ENCODE data around the gene CISH. TPM values are rescaled to one million over a fixed set of nuclear protein-coding genes. Genes with fewer than 3 reads are reported as not detected.

CISH gene
- total RNA-seq, 1 donor from 2014 or later: 6.1 TPM

DNA sequence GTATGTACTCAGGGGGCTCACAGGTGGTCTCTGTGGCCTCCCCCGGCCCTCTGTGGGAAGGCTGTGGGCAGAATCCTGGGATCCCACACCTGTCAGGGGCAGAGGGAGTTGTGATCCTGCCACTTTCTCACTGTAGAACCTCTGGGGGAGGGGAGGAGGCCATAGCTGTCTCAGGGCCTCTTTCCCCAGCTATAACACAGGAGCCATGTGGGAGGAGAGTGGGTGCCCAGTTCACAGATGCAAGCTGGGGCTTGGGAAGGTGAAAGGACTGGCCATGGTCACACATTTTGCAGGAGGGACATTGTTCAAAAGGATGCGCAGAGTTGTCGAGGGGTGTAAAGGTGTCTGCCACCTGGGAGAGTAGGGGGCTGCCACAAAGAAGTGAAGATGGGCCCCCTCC lies 17.0 kb upstream of the CISH start:
- Histone ChIP-seq H3K27me3 (no peaks in the 10 kb centered on the region), H3K4me3 (no peak overlapping the region), H3K9me3 (no peaks in the 10 kb centered on the region), H3K27ac (no peak overlapping the region), H3K36me3 (no peaks in the 10 kb centered on the region), H3K4me1 (no peaks in the 10 kb centered on the region)
- no peak for DNase-seq (ENCODE audit: low spot score in 2 of 2)
- intact Hi-C loops (cut with DNase I): no loop called here
- TF ChIP-seq, protein P1, sequence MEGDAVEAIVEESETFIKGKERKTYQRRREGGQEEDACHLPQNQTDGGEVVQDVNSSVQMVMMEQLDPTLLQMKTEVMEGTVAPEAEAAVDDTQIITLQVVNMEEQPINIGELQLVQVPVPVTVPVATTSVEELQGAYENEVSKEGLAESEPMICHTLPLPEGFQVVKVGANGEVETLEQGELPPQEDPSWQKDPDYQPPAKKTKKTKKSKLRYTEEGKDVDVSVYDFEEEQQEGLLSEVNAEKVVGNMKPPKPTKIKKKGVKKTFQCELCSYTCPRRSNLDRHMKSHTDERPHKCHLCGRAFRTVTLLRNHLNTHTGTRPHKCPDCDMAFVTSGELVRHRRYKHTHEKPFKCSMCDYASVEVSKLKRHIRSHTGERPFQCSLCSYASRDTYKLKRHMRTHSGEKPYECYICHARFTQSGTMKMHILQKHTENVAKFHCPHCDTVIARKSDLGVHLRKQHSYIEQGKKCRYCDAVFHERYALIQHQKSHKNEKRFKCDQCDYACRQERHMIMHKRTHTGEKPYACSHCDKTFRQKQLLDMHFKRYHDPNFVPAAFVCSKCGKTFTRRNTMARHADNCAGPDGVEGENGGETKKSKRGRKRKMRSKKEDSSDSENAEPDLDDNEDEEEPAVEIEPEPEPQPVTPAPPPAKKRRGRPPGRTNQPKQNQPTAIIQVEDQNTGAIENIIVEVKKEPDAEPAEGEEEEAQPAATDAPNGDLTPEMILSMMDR (IDR thresholded peaks at IDR 0.05): no peak

DNA sequence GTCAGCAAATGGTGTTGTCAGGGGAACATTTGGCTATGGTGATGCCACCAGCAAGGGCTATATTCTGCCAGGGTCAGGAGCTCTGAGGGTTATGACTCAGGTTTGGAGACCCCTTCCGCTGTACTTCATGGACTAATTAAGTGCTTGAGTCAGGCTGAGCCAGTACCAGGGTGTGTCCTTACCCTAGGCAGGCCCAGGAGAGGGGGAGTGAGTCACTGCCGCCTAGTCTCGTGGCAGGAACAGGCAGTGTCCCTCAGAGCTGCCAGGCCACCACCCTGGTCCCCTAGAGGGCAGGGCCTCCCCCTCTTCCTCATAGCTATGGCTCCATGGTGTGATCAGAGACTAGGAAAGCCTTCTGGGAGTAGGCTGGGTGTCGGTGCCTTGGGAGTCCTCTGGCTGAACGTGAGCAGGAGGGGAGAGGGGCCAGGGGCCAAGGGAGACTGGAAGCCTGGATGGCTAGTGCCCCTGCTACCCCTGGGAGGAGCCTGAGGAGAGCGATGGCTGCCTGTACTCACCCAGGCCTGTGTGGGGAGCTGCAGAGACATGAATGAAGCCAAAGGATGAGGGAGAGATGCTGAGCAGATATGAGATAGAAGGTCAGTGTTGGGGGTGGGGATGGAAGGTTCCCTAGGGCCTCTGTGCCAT lies 16.0 kb upstream of the CISH start:
- TF ChIP-seq, protein P1 (IDR thresholded peaks at IDR 0.05): no peak
- Histone ChIP-seq H3K27me3 (no peaks in the 10 kb centered on the region), H3K27ac (no peak overlapping the region), H3K9me3 (no peaks in the 10 kb centered on the region), H3K4me3 (no peak overlapping the region), H3K4me1 (no peaks in the 10 kb centered on the region), H3K36me3 (no peaks in the 10 kb centered on the region)
- intact Hi-C loops (cut with DNase I): no loop called here
- peak in 1 of 2 donors; percentile 80 for DNase-seq (ENCODE audit: low spot score in 2 of 2)

DNA sequence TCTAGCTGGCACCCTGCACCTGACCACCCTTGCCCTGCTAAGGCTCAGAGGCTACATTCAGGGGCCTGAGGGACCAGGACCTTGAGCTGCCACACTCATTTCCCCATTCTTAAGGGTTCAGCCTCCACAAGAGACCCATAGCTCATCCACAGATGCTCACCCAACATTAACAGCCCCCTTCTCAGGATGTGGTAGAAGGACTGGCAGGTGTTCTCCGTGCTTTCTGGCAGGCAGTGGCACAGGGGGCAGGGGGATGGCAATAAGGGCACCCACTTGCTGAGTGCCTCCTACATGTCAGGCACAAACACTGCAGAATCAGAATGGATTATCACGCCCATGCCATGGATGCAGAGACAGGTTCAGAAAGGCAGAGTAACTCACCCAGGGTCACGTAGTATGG lies 14.8 kb upstream of the CISH start:
- Histone ChIP-seq H3K36me3 (no peaks in the 10 kb centered on the region), H3K27me3 (no peaks in the 10 kb centered on the region), H3K27ac (no peak overlapping the region), H3K4me1 (no peaks in the 10 kb centered on the region), H3K4me3 (no peak overlapping the region), H3K9me3 (no peaks in the 10 kb centered on the region)
- TF ChIP-seq, protein P1 (IDR thresholded peaks at IDR 0.05): no peak
- intact Hi-C loops (cut with DNase I): no loop called here
- DNase-seq (ENCODE audit: low spot score in 2 of 2): no peak

DNA sequence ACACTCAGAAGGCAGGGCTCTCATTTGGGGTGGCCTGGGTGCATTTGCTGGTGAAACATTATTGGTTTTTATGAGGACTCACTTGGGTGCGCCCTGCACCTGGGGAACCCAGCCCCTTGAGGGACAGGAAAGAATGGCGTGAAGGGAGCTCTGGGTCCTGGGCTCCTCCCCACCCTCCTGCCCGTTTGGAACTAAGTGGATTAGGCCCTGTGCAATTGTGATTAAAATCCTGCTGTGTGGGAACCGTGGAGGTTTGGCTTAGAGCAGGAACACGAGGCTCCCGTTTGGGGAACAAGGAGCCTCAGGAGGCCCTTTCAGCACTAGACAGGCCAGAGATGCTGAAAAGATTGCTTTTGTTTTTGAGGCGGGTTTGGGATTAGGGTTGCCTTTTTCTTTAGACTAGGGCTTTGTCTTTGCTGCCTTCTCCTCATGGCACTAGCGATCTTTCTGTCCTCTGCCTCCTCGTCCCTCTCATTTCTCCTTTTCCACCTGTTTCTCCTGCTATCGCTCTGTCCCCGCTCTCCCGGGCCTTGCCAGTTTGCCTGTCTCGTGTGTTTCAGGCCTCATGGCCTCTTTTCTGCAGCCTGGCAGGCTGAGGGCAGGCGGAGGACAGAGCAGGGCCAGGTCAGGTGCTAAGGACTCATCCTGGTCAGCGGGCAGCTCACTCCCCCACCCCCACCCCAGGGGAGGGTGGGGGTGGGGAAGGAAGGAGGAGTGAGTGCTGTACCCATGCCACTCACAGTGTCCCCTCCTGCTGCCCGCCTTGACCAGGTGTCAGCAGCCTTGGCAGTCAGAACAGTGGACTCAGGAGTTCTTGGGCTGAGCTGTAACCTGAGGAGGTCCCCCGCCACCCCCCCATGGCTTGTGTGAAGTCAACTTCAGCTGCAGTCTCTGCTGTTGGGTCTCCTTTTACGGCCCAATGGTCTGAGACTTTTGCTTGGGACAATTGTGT lies 13.9 kb upstream of the CISH start:
- TF ChIP-seq, protein P1 (IDR thresholded peaks at IDR 0.05): no peak
- H3K4me3 ChIP-seq: no peak overlapping the region
- H3K27ac ChIP-seq: no peak overlapping the region
- H3K9me3 ChIP-seq: no peaks in the 10 kb centered on the region
- H3K27me3 ChIP-seq: no peaks in the 10 kb centered on the region
- intact Hi-C loops (cut with DNase I): no loop called here
- DNase-seq (ENCODE audit: low spot score in 2 of 2): no peak
- peaks cover 0 to 3% of the 10 kb centered on the region in 2 donors for H3K4me1 ChIP-seq
- H3K36me3 ChIP-seq: no peaks in the 10 kb centered on the region

DNA sequence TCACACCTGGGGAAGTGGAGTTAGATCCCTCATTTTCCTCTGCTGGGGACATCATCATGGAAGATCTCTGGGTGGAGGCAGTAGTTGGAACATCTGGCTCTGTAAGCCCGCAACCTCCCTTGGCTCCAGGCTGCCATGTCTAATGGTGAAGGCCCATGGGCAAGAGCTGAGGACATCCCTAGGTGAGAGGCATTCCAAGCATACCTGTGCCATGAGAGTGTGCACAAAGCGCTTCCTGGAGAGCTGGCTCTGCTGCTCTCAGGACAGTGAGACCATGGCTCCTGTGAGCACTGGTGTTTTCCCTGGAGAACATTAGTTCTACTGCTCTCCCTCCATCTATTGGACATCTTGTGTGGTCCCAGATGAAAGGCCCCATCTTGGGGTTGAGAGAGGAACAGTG lies 13.1 kb upstream of the CISH start:
- no peak overlapping the region for H3K4me3 ChIP-seq
- H3K27ac ChIP-seq: no peak overlapping the region
- no peak for DNase-seq (ENCODE audit: low spot score in 2 of 2)
- no peaks in the 10 kb centered on the region for H3K36me3 ChIP-seq
- no peaks in the 10 kb centered on the region for H3K27me3 ChIP-seq
- no peaks in the 10 kb centered on the region for H3K9me3 ChIP-seq
- intact Hi-C loops (cut with DNase I): no loop called here
- TF ChIP-seq, protein P1 (IDR thresholded peaks at IDR 0.05): no peak
- peaks cover 0 to 6% of the 10 kb centered on the region in 2 donors for H3K4me1 ChIP-seq
